Right lobe of liver (tissue), 4 donors: ENCODE measurements around the gene SASH1.

Experiments used
- POLR2A ChIP-seq: fragments of 450-650 bp; IDR thresholded peaks from one replicate; pipeline ENCODE4 v1.6.1; 2017; ENCODE audit warnings: antibody characterized with exemption, mild to moderate bottlenecking
- TF ChIP-seq, protein P1 (sequence below), 4 donors: fragments of 200-600 bp in 3 of 4; fragments of 450-650 bp in 1 of 4; IDR thresholded peaks; one replicate each; pipeline versions ENCODE4 v1.5.1 to v1.8.0; 2016 to 2022; ENCODE audit warnings: antibody characterized with exemption in 4 of 4, mild to moderate bottlenecking in 2 of 4
- donor health status: DM: no; HTN: no; CAD: no.
- donor health status: DM: no; HTN: no; CAD: no.
- donor health status: DM: no; HTN: yes; CAD: no.

DNA sequence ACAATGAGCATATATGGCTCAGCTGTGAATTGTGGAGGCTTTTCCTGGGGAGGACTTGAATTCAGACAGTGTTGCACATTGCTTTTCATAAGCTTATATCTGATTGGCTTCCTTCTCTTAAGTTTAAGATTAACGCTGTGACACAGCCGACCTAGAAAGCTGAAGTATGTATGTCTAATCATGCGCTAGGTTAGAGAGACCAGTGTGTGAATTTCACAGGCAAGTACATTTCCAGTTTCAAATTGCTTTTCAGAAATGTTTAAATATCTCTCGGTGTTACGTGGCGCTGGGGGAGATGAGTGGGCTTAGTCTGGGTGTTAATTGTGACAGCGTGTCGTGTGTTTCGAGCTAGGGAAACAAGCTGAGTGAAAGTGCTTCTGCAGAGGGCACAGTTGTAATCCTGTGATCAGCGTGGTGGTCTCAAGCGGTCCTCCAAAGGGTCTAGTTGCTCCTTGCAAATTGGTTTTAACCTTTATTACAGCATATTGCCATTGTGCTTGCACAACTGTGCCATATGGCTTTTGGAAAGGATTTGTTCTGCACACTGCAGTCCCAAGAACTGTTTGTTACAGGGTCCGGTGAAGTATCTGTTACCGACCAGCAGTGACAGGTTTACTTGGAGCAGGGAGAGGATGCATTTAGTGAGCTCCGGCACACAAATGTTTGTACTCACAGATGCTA lies 166.6 kb downstream of the SASH1 start:
- TF ChIP-seq, protein P1, sequence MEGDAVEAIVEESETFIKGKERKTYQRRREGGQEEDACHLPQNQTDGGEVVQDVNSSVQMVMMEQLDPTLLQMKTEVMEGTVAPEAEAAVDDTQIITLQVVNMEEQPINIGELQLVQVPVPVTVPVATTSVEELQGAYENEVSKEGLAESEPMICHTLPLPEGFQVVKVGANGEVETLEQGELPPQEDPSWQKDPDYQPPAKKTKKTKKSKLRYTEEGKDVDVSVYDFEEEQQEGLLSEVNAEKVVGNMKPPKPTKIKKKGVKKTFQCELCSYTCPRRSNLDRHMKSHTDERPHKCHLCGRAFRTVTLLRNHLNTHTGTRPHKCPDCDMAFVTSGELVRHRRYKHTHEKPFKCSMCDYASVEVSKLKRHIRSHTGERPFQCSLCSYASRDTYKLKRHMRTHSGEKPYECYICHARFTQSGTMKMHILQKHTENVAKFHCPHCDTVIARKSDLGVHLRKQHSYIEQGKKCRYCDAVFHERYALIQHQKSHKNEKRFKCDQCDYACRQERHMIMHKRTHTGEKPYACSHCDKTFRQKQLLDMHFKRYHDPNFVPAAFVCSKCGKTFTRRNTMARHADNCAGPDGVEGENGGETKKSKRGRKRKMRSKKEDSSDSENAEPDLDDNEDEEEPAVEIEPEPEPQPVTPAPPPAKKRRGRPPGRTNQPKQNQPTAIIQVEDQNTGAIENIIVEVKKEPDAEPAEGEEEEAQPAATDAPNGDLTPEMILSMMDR (IDR thresholded peaks at IDR 0.05), result no peak
- no peak for TF ChIP-seq POLR2A
